ENCODE measurements around the gene NRTN. TPM values are rescaled to one million over a fixed set of nuclear protein-coding genes. Genes with fewer than 3 reads are reported as not detected.

NRTN gene
- total and polyA plus RNA-seq, 2 of the 4 experiments (the other 2 are of a cell fraction), result 0.17 to 0.18 TPM

DNA sequence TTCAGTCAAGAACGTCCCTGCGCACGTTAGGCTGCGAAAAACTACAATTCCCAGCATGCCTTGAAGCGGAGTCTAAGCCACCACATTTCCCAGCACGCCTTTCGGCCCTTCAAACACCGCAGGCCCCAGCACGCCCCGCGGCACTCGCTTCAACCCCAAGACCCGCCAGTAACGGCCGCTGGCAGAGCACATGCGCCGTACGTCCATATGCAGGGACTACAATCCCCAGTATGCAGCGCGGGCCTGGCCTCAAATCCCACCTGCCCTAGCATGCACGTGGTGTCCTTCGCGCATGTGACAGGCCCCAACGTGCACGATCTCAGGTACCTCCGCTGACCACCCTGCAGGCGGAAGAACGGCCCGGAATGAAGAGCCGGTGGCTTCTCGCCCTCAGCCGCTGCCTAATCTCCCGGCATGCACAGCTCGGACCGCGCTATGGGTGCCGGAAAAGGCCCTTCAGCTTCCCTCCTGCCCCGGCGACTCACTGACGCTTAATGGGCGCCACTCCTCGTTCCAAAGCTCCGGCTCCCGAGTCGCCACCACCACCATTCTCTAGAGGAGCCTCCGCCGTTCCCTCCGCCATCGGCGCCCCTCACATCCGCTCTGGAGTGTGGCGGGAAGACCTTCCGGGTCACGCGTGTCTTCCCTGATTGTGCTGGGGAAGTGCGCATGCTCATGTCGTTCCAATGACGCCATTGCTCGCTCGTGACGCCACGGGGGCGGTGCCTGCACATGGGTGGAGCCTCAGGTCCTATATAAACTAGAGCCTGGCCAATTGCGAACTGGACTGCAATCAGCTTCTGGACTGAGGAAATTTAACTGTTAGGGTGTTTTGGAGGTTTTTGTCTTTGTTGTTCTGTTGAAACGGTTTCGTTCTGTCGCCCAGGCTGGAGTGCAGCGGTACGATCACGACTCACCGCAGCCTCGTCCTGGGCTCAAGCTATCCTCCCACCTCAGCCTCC lies 14.0 kb upstream of the NRTN start, which contains the start of gene DUS3L:
TSS of gene DUS3L (minus strand) at position 605 of the 962 bp plus-strand sequence. CDS start at position 583, 22 bp downstream.
- DNase-seq (peak; percentile 98), ATAC-seq (ENCODE audit: low read depth) (peak; percentile 99)
- Histone ChIP-seq H4K91ac (ENCODE audit: insufficient read depth, low read depth, low read length) (peak within 1 kb of the TSS; percentile 87), H2BK120ac (ENCODE audit: low read depth, low read length) (peak within 1 kb of the TSS; percentile 50), H3K4ac (ENCODE audit: low read depth, low read length) (peak within 1 kb of the TSS; percentile 85), H3K4me2 (ENCODE audit: low read depth, low read length) (peak within 1 kb of the TSS; percentile 84), H2BK15ac (ENCODE audit: low read depth, low read length) (no peak within 1 kb of the TSS; the same call in 2 of the 3 replicates), H3K9ac (ENCODE audit: low read depth, low read length) (peak within 1 kb of the TSS; percentile 48), H2AK9ac (replicated peaks; ENCODE audit: low read depth, low read length, poor library complexity) (peak within 1 kb of the TSS; percentile 97), H4K8ac (ENCODE audit: low read depth in 2 of 2, low read length in 2 of 2) (peak within 1 kb of the TSS; percentile 51 to 94), H2AFZ (replicated peaks; ENCODE audit: low read length, poor library complexity) (peak within 1 kb of the TSS; percentile 98), H3K56ac (ENCODE audit: extremely low read depth, insufficient read depth, low read length) (peak within 1 kb of the TSS; percentile 22; the same call in 1 of the 2 replicates), H3K18ac (ENCODE audit: low read depth, low read length) (peak within 1 kb of the TSS; percentile 10; the same call in 1 of the 2 replicates), H2BK20ac (ENCODE audit: low read depth, low read length) (no peak within 1 kb of the TSS), H3K36me3 (ENCODE audit: control insufficient read depth, insufficient read depth, low read length) (peaks cover 33% of the 10 kb centered on the region), H3K23ac (ENCODE audit: low read depth, low read length) (peak within 1 kb of the TSS; percentile 20; the same call in 1 of the 2 replicates), H3K27ac (ENCODE audit: insufficient read depth, low read length) (peak within 1 kb of the TSS; percentile 73), H3K9me3 (ENCODE audit: control insufficient read depth, insufficient read depth, low read length) (no peaks in the 10 kb centered on the region), H3K27me3 (ENCODE audit: control insufficient read depth, insufficient read depth, low read length) (no peaks in the 10 kb centered on the region), H2AK5ac (ENCODE audit: low read depth, low read length) (peak within 1 kb of the TSS; percentile 56), H4K5ac (ENCODE audit: low read depth, low read length) (peak within 1 kb of the TSS; percentile 80), H4K20me1 (ENCODE audit: insufficient read depth, low read length) (peaks cover 7% of the 10 kb centered on the region), H2BK5ac (ENCODE audit: low read depth, low read length, poor library complexity, severe bottlenecking) (peak within 1 kb of the TSS; percentile 83), H3K14ac (replicated peaks; ENCODE audit: low read depth, low read length) (peak within 1 kb of the TSS; percentile 61), H3K4me3 (ENCODE audit: insufficient read depth, low read depth, low read length) (peak within 1 kb of the TSS; percentile 56), H3K79me1 (ENCODE audit: low read depth in 1 of 2, low read length in 2 of 2) (peaks cover 0 to 11% of the 10 kb centered on the region in 2 experiments; a peak in 2 of 4 replicates), H3K4me1 (ENCODE audit: control insufficient read depth, insufficient read depth, low read length) (0 out of 2 replicates have a peak, but pooled peaks cover 2% of the 10 kb centered on the region), H3K9me1 (ENCODE audit: insufficient read depth, low read length) (0 out of 2 replicates have a peak, but pooled peaks cover 3% of the 10 kb centered on the region)
- TF ChIP-seq, protein P1, sequence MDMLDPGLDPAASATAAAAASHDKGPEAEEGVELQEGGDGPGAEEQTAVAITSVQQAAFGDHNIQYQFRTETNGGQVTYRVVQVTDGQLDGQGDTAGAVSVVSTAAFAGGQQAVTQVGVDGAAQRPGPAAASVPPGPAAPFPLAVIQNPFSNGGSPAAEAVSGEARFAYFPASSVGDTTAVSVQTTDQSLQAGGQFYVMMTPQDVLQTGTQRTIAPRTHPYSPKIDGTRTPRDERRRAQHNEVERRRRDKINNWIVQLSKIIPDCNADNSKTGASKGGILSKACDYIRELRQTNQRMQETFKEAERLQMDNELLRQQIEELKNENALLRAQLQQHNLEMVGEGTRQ (IDR thresholded peaks at IDR 0.05; ENCODE audit: low read depth, low read length), result peak; percentile 96
- TF ChIP-seq, protein P2, sequence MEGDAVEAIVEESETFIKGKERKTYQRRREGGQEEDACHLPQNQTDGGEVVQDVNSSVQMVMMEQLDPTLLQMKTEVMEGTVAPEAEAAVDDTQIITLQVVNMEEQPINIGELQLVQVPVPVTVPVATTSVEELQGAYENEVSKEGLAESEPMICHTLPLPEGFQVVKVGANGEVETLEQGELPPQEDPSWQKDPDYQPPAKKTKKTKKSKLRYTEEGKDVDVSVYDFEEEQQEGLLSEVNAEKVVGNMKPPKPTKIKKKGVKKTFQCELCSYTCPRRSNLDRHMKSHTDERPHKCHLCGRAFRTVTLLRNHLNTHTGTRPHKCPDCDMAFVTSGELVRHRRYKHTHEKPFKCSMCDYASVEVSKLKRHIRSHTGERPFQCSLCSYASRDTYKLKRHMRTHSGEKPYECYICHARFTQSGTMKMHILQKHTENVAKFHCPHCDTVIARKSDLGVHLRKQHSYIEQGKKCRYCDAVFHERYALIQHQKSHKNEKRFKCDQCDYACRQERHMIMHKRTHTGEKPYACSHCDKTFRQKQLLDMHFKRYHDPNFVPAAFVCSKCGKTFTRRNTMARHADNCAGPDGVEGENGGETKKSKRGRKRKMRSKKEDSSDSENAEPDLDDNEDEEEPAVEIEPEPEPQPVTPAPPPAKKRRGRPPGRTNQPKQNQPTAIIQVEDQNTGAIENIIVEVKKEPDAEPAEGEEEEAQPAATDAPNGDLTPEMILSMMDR (conservative IDR thresholded peaks at IDR 0.05; ENCODE audit: low read depth, low read length), result no peak
- TF ChIP-seq BHLHE40 (IDR thresholded peaks at IDR 0.05; ENCODE audit: low read depth, low read length), result peak; percentile 62; the same call in 1 of the 2 replicates
- no peak for TF ChIP-seq RCOR1 (IDR thresholded peaks at IDR 0.05; ENCODE audit: insufficient replicate concordance, low read length)
- no peak for TF ChIP-seq RFX5 (IDR thresholded peaks at IDR 0.05; ENCODE audit: low read depth, low read length)
- TF ChIP-seq MXI1 (IDR thresholded peaks at IDR 0.05; ENCODE audit: borderline replicate concordance, low read depth, low read length), result peak; percentile 99
- TF ChIP-seq NFE2L2 (IDR thresholded peaks at IDR 0.05; ENCODE audit: low read depth, low read length), result no peak
- no peak for TF ChIP-seq MAFK (IDR thresholded peaks at IDR 0.05; ENCODE audit: low read depth, low read length)
- TF ChIP-seq MAZ (IDR thresholded peaks at IDR 0.05; ENCODE audit: borderline replicate concordance, low read depth, low read length), result peak; percentile 54; the same call in 1 of the 2 replicates
- peak; percentile 37; the same call in 1 of the 2 replicates for TF ChIP-seq CEBPB (IDR thresholded peaks at IDR 0.05; ENCODE audit: low read depth, low read length)
- TF ChIP-seq POLR2A (IDR thresholded peaks at IDR 0.05; ENCODE audit: low read depth, low read length), result peak; percentile 89
- in situ Hi-C loops (cut with MboI; ENCODE audit: low sequenced_read_pairs) (no loop called here), intact Hi-C loops (cut with micrococcal nuclease) (loop anchor here (10.0 kb wide), 1 partner anchor 664 kb away; the partner anchor contains the start of gene SLC25A23), dilution Hi-C loops (cut with HindIII; ENCODE audit: low sequenced_read_pairs, unreplicated experiment) (no loop called here)
- ChIA-PET POLR2A (ENCODE audit: unreplicated experiment) (interaction anchor here (0.6 kb wide), 1 partner anchor 151 kb away, joined by 3 read pairs; no protein-coding TSS in a partner anchor), CTCF (interaction anchor here (0.9 to 1.5 kb wide), 2 partner anchors 13 to 104 kb away, joined by 3 to 4 read pairs; partner anchors contain the start of gene NRTN)
- TSS peak; percentile 66 for BruUV-seq (replicated peaks)
- 0% methylated on average over 31 of the region's 72 CpGs; no CpG with 5 or more reads in 1 of the 2 experiments for WGBS, 2 experiments (ENCODE audit: extremely low coverage in 2 of 2, insufficient read length in 1 of 2)

All from IMR-90 (cell line).